Liver (tissue), 3 donors: Measurements from ENCODE around the gene SSBP2.

Experiments used
- ATF3 ChIP-seq: IDR thresholded peaks from 2 replicates; pipeline ENCODE4 v1.6.1; 2016; ENCODE audit warnings: antibody characterized with exemption
- CTCF ChIP-seq: fragments of 150-350 bp; IDR thresholded peaks from 2 replicates; pipeline ENCODE4 v1.5.1; 2017; ENCODE audit warnings: improper control_type of control experiment, low read depth, low read length; ENCODE audit not compliant: missing input control
- HNF4G ChIP-seq: IDR thresholded peaks from 2 replicates; pipeline ENCODE4 v1.6.1; 2016; ENCODE audit warnings: antibody characterized with exemption
- JUND ChIP-seq, 2 donors: IDR thresholded peaks; 2 replicates each; pipeline ENCODE4 v1.6.1; 2016; ENCODE audit warnings: antibody characterized with exemption in 2 of 2
- RAD21 ChIP-seq, 2 donors: IDR thresholded peaks; 2 replicates each; pipeline ENCODE4 v1.6.1; 2016; ENCODE audit warnings: antibody characterized with exemption in 2 of 2, mild to moderate bottlenecking in 2 of 2
- REST ChIP-seq: IDR thresholded peaks from 2 replicates; pipeline ENCODE4 v1.6.1; 2016; ENCODE audit warnings: antibody characterized with exemption, mild to moderate bottlenecking
- SP1 ChIP-seq: IDR thresholded peaks from 2 replicates; pipeline ENCODE4 v1.6.1; 2018; ENCODE audit warnings: antibody characterized with exemption, mild to moderate bottlenecking
- TAF1 ChIP-seq: conservative IDR thresholded peaks from 2 replicates; pipeline ENCODE4 v1.6.1; 2016; ENCODE audit warnings: antibody characterized with exemption, mild to moderate bottlenecking
- donor health status: healthy.
- donor health status: healthy.

- TF ChIP-seq CTCF (no peak), JUND (IDR thresholded peaks at IDR 0.05) (no peak), TAF1 (no peak), ATF3 (no peak), SP1 (no peak), HNF4G (no peak), REST (no peak), RAD21 (IDR thresholded peaks at IDR 0.05) (no peak)
Measured at GRCh38 chr5:81772488-81772887, 21.6 kb upstream of the SSBP2 start.
